ENCODE results near the gene CORO1A.
"Not testable (repeated sequence)": the region's sequence is repeated elsewhere in the genome, so short reads cannot be mapped to it uniquely, and the experiment has no call there.

Gene CORO1A

DNA sequence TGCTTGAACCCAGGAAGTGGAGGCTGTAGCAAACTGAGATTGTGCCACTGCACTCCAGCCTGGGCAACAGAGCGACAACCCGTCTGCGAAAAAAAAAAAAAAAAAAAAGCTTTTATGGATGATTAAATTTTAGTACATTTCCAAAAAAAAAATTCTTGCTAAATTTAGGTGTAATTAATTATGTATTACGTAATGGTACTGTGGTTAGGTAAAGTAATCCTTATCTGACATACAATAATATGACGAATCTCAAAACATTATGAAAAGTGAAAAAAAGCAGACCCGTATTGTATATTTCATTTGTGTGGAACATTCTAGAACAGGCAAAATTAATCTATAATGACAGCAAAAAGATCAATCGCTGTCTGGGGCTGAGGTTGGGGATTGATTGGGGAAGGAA, 10.3 kb upstream of the CORO1A start:
- no peak for DNase-seq

DNA sequence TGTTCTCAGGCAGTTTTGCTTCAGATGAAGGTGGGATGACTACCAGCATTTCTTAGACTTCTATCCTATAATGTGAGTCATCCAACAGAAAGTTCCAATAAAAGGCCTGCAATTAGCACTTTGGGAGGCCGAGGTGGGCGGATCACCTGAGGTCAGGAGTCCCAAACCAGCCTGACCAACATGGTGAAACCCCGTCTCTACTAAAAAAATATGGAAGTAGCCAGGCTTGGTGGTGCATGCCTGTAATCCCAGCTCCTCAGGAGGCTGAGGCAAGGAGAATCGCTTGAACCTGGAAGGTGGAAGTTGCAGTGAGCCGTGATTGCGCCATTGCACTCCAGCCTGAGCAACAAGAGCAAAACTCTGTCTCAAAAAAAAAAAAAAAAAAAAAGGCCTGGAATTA, 6.5 kb upstream of the CORO1A start:
- DNase-seq = not testable (repeated sequence)

DNA sequence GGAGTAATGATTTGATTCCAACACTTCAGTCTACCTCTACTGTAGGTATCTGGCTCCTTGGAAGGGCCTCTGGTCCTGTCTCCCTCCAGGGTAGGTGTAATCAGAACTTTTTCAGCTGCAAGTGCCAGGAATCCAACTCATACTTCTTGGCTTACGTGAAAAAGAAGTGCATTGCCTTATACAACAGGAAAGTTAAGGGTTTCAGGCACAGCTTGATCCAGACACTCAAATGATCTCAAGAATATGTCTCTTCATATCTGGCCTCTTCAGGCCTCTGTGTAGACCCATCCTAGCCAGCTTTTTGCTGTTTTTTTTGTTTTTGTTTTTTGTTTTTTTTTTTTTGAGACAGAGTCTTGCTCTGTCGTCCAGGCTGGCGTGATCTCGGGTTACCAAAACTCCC, 4.2 kb upstream of the CORO1A start:
- DNase-seq = no peak

DNA sequence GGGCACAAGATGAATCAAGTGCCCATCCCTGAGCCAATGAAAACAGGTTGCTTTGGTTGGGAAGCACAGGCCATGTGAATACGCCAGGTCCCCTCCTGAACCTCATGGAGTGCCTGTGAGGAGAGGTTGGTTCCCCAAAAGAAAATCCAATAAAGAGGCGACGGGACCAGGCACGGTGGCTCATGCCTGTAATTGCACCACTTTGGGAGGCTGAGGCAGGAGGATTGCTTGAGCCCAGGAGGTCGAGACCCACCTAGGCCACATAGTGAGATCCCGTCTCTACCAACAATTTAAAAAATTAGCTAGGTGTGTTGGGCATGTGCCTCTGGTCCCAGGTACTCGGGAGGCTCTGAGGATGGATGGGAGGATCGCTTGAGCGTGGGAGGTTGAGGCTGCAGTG, 3.5 kb upstream of the CORO1A start:
- DNase-seq = no peak

DNA sequence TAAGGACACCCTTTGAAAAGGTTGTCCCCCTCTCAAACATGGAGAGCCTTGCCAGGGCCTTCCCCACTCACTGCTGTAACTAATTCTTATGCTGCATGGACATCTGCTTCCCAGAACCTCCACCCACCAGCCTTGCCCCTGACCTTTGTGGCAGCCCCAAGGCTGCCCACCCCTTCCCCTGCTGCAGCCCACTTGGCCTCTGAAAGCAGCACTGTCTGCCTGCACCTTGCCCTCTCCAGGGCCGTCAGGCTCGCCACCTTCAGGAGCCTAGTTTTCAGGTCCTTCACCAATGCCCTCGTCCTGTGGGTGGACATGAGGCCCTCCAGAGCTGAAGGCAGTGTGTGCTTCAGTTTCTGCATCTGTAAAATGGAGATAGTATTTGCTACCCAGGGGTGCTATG, 2.7 kb upstream of the CORO1A start:
- no peak for DNase-seq

DNA sequence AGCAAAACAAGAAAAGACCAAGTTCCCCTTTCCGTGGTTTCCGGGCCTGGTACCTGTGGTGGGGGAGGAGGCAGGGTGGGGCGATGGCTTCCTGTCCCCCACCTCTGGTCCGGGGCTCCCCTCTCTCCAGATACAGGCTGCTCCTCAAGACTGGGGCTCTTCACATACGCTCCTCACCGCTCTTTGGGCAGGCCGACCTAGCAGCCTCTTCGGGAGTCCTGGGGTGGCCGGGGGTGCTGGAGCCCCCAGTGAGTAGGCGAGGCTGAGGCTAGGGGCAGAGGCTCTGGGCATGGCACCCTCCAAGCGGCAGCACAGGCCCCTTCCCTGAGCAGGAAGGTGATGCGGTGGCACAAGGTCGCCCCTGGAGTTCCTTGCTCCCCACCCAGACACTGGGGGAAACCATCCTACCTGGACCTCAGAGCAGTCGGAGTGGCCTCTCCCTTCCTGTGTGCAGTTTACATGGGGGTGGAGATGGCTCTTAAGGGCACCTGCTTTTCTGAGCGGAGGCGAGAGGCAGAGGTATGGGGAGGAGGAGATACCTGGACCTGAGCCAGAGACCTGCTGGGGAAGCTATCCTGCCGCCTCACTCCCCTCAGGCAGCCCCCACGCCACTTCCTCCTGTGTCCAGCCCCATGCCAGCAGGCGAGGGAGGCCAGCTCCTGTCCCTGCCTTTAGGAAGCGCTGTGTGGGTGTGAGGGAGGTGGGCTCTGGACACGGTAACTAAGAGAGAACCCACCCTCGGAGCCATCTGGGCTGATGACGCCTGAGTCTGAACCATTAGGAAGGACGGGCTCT, 891 bp downstream of the CORO1A start:
- peak; percentile 18 for DNase-seq

DNA sequence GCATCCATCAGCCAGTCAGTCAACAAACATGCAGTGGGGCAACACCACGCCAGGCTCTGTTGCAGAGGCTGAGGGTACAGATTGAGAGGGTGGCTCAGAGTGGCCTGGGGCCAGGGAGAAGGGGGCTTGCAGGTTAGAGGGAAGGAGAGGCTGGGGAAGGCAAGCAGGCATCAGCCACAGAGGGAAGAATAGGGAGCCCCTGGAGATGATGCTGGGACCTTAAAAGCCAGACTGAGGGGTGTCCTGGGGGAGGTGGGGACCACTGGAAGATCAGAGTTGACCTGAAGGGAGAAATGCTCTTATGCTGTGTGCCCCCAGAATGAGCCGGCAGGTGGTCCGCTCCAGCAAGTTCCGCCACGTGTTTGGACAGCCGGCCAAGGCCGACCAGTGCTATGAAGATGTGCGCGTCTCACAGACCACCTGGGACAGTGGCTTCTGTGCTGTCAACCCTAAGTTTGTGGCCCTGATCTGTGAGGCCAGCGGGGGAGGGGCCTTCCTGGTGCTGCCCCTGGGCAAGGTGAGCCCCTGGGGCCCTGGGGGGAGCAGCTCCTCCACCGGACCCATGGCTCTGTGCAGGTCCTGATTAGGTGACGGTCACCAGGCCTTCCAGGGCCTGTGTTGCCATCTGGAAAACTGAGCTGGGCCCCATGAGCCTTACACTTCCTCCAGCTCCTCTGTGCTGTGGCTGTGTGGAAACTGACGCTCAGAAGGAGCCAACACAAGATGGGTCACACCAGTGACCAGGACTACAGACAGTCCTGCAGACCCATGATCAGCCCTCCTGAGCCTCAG, 1.7 kb downstream of the CORO1A start:
- DNase-seq = no peak

DNA sequence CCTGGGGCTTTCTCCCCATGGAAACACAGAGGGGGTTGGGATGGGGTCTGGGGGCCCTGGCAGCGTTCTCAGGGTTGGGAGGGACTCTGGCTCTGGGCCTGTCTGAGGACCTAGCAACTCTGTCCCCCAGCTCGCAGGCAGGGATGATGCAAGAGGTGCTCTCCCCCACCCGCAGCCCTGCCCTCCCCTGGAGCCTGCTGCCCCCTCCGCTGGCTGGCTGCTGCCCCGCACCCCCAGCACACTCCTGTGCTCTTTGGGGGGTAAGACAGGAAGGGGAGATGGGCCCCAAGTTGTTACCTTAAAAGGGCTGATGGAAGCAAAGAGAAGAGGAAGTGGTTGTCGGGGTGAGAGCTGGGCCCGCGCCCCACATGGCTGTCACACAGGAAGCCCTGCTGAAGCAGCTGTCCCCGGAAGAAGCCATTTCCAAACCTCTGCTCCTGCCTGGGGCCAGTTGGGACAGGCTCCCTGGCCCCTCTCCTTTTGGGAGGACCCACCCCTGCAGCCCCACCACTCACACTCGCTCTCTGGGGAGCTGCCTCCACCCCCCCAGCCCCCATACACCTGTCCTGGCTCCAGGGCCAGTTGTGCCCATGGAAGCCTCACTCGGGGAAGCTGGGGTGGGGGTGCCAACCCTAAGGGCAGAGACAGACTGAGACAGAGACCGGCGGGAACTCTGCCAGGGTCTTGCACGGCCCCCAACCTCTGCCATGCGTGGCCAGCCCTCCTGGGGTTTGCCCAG, 2.5 kb downstream of the CORO1A start:
- DNase-seq = no peak

DNA sequence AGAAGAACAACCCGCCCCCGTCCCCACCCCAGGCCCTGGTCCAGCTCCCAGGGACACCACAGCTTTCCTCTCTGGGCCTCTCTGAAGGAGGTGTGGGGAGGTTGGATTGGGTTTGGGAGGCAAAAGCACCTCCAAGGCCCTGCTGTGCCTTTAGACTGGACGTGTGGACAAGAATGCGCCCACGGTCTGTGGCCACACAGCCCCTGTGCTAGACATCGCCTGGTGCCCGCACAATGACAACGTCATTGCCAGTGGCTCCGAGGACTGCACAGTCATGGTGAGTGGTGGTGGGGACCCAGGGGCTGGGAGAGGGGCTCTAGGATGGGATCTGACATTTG, 3.0 kb downstream of the CORO1A start:
- DNase-seq = no peak

DNA sequence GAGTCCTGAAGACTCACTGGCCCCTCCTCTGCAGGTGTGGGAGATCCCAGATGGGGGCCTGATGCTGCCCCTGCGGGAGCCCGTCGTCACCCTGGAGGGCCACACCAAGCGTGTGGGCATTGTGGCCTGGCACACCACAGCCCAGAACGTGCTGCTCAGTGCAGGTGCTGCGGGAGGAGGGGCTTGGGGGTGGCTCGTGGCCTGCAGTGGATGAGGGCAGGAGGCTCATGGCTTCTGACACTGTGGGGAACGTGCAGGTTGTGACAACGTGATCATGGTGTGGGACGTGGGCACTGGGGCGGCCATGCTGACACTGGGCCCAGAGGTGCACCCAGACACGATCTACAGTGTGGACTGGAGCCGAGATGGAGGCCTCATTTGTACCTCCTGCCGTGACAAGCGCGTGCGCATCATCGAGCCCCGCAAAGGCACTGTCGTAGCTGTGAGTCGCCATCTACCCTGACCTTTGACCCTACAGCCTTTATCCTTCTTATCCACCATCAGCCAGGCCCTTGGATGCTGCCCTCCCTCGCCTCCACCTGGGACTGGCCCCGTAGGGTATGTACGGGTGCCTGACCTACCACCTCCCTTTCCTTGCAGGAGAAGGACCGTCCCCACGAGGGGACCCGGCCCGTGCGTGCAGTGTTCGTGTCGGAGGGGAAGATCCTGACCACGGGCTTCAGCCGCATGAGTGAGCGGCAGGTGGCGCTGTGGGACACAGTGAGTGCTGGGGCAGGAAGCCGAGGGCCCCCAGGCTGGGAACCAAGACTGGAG, 3.6 kb downstream of the CORO1A start:
- DNase-seq = peak; percentile 28

DNA sequence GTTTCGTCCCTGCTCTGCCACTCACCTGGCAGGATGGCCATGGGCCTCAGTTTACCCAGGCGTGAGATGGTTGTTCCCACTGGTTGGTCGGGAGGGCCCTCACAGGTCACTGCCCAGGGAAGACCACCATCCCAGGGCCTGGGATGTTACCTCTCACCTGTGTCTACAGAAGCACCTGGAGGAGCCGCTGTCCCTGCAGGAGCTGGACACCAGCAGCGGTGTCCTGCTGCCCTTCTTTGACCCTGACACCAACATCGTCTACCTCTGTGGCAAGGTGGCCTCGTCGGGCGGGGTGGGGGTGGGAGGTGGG, 4.1 kb downstream of the CORO1A start:
- no peak for DNase-seq

DNA sequence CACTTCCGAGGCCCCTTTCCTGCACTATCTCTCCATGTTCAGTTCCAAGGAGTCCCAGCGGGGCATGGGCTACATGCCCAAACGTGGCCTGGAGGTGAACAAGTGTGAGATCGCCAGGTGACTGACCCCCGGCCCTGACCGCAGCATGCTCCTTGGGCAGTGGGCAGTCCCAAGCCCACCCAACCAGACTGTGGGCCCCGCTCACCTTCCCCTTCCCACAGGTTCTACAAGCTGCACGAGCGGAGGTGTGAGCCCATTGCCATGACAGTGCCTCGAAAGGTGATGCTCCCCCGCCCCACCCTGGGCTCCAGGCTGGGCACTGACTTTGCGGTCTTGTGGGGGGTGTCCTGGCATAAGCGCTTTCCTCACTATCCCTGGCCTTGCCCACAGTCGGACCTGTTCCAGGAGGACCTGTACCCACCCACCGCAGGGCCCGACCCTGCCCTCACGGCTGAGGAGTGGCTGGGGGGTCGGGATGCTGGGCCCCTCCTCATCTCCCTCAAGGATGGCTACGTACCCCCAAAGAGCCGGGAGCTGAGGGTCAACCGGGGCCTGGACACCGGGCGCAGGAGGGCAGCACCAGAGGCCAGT, 4.7 kb downstream of the CORO1A start:
- DNase-seq = no peak

DNA sequence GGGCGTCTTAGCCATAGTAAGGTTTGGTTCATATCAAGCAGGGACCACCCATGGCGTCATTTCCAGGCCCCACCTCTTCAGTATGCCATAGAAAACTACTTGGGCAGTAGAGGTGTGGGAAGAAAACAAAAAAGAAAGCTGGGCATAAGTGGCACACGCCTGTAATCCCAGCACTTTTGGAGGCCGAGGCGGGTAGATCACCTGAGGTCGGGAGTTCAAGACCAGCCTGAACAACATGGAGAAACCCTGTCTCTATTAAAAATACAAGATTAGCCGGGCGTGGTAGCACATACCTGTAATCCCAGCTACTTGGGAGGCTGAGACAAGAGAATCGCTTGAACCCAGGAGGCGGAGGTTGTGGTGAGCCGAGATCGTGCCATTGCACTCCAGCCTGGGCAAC, 7.8 kb downstream of the CORO1A start:
- DNase-seq = not testable (repeated sequence)

DNA sequence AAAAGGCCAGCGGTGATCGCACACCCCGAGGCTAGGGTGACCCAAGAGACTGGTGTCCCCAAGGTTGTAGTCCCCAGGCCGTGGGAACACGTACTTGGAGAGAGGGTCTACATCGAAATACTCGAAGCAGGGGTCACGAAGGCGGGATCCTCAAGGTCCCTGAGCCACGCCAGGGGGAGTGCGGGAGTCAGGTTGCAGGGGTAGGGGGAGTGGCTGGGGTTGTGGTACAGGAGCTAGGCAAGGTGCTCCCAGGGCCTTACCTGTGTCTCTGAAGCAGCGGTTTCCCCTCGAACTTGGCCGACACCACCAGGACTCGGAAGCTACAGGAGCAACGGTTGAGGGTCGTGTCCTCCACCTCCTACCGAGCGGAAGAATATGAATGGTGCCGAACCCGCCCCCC, 9.7 kb downstream of the CORO1A start:
- not testable (repeated sequence) for DNase-seq

DNA sequence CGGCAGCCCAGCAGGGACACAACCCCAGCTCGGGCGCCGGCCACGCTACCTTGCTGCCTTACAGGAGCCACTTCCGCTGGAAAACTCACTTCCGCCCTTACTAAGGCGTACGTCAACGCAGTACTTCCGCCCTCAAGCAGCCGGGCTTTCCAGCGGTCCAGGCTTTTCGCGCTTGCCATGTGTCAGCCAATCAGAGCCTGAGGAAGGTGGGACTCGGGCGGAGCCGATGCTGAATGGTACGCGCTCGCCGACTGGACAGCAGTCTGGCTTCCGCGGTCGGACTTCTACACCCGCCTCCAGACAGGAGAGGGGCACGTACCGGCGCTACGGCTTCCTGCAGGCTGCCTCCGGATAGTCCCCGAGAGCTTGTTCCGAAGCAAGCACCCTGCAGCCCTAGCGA, 10.2 kb downstream of the CORO1A start, which contains the start of the genes BOLA2B and SLX1A:
Gene BOLA2B, minus strand, starts transcription at position 52 of the 400 bp plus-strand sequence. CDS start 71 bp downstream, outside the sequence.
Gene SLX1A, plus strand, starts transcription at position 261 of the 400 bp plus-strand sequence. CDS start 210 bp downstream, outside the sequence.
- DNase-seq = not testable (repeated sequence)

DNA sequence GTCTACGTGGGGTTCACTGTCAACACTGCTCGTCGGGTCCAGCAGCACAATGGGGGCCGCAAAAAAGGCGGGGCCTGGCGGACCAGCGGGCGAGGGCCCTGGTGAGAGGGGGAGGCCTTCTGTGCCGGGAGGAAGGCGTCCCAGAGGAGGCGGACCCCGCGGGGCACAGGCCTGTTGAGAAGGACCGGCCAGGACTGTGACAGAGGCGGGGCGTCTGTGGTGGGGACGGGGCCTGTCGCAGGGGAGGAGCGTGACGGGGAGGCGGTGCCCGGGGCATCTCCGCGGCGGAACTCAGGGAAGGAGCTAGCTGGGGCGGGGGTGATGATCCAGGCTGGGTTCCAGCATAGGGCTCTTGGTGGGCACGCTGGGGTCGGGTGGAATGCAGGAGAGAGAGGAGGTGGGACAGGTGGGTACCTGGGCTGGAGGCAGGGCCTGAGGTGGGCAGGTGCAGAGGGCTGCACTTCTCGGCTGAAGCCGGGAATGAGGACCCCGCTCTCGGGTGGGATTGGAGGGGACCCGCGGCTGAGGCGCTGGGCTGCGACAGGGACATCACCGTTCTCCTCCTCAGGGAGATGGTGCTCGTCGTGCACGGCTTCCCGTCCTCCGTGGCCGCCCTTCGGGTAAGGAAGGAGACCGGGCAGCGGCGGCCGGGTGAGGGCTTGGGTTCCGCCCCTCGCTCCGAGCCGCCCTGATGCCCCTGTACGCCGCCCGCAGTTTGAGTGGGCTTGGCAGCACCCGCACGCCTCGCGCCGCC, 10.9 kb downstream of the CORO1A start:
- DNase-seq = not testable (repeated sequence)

DNA sequence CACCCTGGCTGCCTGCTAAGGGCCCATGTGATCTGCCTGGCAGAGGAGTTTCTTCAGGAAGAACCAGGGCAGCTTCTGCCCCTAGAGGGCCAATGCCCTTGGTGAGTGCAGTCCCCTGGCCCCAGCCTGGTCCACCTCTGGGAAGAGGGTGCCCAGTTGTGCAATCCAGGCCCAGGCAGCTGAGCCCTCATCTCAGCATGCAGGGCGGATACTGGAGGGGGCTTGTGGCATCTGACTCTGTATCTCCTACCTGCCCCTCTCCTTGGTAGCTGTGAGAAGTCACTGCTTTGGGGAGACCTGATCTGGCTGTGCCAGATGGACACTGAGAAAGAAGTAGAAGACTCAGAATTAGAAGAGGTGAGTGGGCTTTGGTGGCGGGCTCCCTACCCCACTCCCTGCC, 13.6 kb downstream of the CORO1A start:
- not testable (repeated sequence) for DNase-seq

DNA sequence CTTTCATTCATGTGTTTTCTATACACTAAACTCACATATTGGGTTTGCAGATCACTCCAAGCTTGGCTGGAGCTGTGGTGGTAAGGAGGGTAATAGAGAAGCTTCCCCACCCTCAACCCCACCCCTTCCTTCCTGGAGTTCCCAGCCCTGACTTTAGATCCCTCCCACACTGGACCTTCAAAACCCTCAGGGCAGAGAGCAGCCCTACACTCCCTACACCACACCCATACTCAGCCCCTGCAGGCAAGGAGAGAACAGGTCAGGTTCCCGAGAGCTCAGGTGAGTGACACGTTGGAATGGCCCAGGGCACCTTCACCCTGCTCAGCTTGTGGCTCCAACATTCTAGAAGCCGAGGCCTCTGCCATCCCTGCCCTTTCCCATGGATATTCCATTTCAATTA, 15.6 kb downstream of the CORO1A start, which contains the start of gene SULT1A3:
Gene SULT1A3, plus strand, starts transcription at position 207 of the 400 bp plus-strand sequence. CDS start 1,474 bp downstream, outside the sequence.
- not testable (repeated sequence) for DNase-seq

DNA sequence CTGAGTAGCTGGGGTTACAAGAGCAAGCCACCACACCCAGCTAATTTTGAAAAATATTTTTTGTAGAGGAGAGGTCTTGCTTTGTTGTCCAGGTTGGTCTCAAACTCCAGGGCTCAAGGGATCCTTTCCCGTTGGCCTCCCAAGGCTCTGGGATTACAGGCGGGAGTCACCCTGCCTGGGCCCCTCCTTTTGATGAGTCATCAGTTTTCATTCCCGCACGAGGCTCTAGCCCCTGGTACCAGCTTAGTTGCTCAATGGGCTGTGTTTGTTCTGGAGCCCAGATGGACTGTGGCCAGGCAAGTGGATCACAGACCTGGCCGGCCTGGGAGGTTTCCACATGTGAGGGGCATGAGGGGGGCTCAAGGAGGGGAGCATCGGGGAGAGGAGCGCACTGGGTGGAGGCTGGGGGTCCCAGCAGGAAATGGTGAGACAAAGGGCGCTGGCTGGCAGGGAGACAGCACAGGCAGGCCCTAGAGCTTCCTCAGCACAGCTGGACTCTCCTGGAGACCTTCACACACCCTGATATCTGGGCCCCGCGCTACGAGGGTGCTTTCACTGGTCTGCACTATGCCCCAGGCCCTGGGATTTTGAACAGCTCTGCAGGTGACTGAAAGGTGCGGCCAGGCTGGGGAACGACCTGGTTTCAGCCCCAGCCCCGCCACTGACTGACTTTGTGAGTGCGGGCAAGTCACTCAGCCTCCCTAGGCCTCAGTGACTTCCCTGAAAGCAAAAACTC, 16.4 kb downstream of the CORO1A start:
- not testable (repeated sequence) for DNase-seq

DNA sequence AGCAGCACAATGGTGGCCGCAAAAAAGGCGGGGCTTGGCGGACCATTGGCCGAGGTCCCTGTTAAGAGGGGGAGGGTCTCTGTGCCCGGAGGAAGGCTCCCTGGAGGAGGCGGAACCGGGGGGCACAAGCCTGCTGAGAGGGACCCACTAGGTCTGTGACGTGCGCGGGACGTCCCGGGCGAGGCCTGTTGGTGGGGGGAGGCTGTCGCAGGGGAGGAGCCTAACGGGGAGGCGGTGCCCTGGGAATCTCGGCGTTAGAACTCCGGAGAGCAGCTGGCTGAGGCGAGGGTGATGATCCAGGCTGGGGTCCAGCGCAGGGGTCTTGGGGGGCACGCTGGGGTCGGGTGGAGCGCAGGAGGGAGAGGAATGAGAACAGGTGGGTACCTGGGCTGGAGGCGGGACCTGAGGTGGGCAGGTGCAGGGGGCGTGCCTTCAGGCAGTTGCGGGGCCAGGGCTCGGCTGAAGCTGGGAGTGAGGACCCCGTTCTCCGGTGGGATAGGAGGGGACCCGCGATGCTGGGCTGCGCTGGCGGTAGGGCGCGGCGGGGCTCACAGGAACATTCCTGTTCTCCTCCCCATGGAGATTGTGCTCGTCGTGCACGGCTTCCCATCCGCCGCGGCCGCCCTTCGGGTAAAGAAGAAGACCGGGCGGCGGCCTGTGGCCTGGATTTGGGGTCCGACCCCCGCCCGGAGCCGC, 22.3 kb downstream of the CORO1A start:
- DNase-seq = not testable (repeated sequence)
